ENCODE results near the gene TAF4. TPM values are rescaled to one million over a fixed set of nuclear protein-coding genes. Genes with fewer than 3 reads are reported as not detected.

The TAF4 gene
- total and polyA plus RNA-seq, 2 of the 13 experiments (the other 11 are each of a cell fraction or from before 2014, with no cell fraction given): 5.9 to 12.0 TPM

GRCh38 chr20:61965606-61966491 is 99.8 kb downstream of the TAF4 start (continued):
- no peak for TF ChIP-seq FOXA1 (IDR thresholded peaks at IDR 0.05)
- TF ChIP-seq FOXA1 (CRISPR knock-in tag; IDR thresholded peaks at IDR 0.05): peak; percentile 29
- TF ChIP-seq HNF4A (CRISPR knock-in tag; IDR thresholded peaks at IDR 0.05): peak; percentile 19; the same call in 1 of the 2 replicates
- no peak for TF ChIP-seq ZNF619 (CRISPR knock-in tag; IDR thresholded peaks at IDR 0.05)
- no peak for TF ChIP-seq ZNF780A (CRISPR knock-in tag; IDR thresholded peaks at IDR 0.05)
- no peak for TF ChIP-seq NFIB (CRISPR knock-in tag; IDR thresholded peaks at IDR 0.05; ENCODE audit: borderline replicate concordance)
- no peak for TF ChIP-seq ZNF292 (CRISPR knock-in tag; IDR thresholded peaks at IDR 0.05; ENCODE audit: borderline replicate concordance, low read depth)
- no peak; the same call in 1 of the 2 replicates for TF ChIP-seq DMAP1 (CRISPR knock-in tag; IDR thresholded peaks at IDR 0.05)
- TF ChIP-seq HNRNPLL (IDR thresholded peaks at IDR 0.05; ENCODE audit: low read depth, low read length, poor library complexity, severe bottlenecking): peak; percentile 38
- TF ChIP-seq ZNF879 (CRISPR knock-in tag; IDR thresholded peaks at IDR 0.05): no peak
- peak; percentile 35; the same call in 1 of the 2 replicates for TF ChIP-seq ATF7-NPFF (CRISPR knock-in tag; IDR thresholded peaks at IDR 0.05; ENCODE audit: low read depth)
- no peak for TF ChIP-seq ZNF232 (CRISPR knock-in tag; IDR thresholded peaks at IDR 0.05; ENCODE audit: borderline replicate concordance)
- no peak for TF ChIP-seq POLR2G (IDR thresholded peaks at IDR 0.05; ENCODE audit: low read depth, low read length)
- TF ChIP-seq ZBED4 (CRISPR knock-in tag; IDR thresholded peaks at IDR 0.05; ENCODE audit: borderline replicate concordance): no peak
- TF ChIP-seq ASH2L (IDR thresholded peaks at IDR 0.05; ENCODE audit: insufficient read length, low read depth, low read length): no peak
- TF ChIP-seq HNRNPUL1 (IDR thresholded peaks at IDR 0.05; ENCODE audit: low read depth, low read length): no peak
- TF ChIP-seq, protein P1, sequence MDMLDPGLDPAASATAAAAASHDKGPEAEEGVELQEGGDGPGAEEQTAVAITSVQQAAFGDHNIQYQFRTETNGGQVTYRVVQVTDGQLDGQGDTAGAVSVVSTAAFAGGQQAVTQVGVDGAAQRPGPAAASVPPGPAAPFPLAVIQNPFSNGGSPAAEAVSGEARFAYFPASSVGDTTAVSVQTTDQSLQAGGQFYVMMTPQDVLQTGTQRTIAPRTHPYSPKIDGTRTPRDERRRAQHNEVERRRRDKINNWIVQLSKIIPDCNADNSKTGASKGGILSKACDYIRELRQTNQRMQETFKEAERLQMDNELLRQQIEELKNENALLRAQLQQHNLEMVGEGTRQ (IDR thresholded peaks at IDR 0.05; ENCODE audit: low read depth, low read length): no peak
- TF ChIP-seq, protein P1 (CRISPR knock-in tag; IDR thresholded peaks at IDR 0.05; ENCODE audit: borderline replicate concordance): no peak
- no peak for TF ChIP-seq THAP11 (CRISPR knock-in tag; IDR thresholded peaks at IDR 0.05)
- no peak for TF ChIP-seq ZFP82 (CRISPR knock-in tag; IDR thresholded peaks at IDR 0.05; ENCODE audit: borderline replicate concordance)
- TF ChIP-seq NCOA1 (CRISPR knock-in tag; IDR thresholded peaks at IDR 0.05): no peak

All from HepG2 (cell line).